ENCODE results near the gene AHCTF1.

AHCTF1 gene

GRCh38 chr1:246931549-246932365, at the start of gene AHCTF1:
Gene AHCTF1, minus strand, starts transcription at chr1:246931948. Its CDS starts 13,578 bp downstream, at chr1:246918370.
- DNase-seq, result peak; percentile 91

GRCh38 chr1:246978785-246979184, 47.0 kb upstream of the AHCTF1 start:
- DNase-seq, result no peak

DNA sequence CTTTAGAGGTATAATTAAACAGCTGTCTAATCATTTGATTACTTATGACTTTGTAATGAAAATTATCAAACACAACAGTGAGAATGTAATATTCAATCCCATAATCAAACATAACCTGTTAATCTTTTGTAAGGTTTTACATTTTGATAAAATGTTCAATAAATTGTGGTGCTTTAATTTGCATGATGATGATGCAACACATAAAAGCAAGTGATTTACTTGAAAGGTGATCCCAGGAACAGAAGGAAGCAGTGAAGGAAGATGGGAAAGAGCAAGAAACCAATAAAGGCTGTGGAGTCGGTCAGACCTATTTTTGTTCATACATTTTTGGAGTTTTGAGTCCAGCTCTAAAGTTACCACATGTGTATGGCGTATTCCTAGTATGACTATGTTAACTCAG, 46.5 kb upstream of the AHCTF1 start:
- no peak for DNase-seq

GRCh38 chr1:246971969-246972368, 40.2 kb upstream of the AHCTF1 start:
- no peak for DNase-seq

DNA sequence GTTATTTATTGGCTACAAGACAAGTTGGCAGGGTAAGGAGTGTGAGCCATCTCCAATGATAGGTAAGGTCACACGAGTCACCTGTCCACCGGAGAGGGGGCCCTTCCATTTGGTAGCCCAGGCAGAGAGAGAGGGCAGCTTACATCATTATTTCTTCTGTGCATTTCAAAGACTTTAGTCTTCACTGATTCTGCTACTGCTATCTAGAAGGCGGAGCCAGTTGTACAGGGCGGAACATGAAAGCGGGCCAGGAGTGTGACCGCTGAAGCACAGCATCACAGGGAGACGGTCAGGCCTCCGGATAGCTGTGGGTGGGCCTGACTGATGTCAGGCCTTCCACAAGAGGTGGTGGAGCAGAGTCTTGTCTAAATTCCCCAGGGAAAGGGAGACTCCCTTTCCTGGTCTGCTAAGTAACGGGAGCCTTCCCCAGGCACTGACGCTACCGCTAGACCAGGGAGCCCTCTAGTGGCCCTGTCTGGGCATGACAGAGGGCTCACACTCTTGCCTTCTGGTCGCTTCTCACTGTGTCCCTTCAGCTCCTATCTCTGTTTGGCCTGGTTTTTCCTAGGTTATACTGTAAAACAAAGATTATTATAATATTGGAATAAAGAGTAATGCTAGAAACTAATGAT, 39.5 kb upstream of the AHCTF1 start:
- DNase-seq, result no peak

GRCh38 chr1:246969621-246970020, 37.9 kb upstream of the AHCTF1 start:
- DNase-seq, result no peak

DNA sequence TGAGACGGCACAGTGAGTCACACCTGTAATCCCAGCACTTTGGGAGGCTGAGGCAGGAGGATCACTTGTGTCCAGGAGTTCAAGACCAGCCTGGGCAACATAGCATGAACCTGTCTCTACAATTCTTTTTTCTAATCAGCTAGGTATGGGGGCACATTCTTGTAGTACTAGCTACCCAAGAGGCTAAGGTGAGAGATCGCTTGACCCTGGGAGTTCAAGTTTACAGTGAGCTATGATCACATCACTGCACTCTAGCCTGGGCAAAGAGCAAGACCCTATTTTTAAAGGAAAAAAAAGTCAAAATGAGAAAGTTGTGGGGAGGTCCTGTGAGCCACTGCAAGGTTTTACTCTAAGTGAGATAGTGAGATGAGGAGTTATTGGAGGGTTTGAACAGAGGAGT, 34.8 kb upstream of the AHCTF1 start:
- DNase-seq, result no peak

- no peak for DNase-seq
Measured at GRCh38 chr1:246959944-246960693, 28.4 kb upstream of the AHCTF1 start.

- no peak for DNase-seq
Measured at GRCh38 chr1:246954126-246954525, 22.4 kb upstream of the AHCTF1 start.

DNA sequence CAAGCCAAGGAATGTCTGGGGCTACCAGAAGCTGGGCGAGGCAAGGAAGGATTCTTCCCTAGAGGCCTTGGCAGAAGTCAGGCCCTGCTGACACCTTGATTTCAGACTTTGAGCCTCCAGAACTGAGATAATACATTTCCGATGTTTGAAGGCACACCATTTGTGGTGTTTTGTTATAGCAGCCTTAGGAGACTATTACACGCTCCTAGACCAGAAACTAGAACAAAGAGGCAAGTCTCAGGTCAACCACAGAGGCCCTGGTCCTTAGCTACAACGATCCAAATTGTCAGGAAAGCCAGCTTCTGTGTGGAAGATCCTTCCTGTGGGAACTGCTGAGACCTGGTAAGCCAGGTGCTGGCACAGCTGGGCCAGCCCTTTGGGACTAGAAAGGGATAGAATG, 19.7 kb upstream of the AHCTF1 start:
- no peak for DNase-seq

DNA sequence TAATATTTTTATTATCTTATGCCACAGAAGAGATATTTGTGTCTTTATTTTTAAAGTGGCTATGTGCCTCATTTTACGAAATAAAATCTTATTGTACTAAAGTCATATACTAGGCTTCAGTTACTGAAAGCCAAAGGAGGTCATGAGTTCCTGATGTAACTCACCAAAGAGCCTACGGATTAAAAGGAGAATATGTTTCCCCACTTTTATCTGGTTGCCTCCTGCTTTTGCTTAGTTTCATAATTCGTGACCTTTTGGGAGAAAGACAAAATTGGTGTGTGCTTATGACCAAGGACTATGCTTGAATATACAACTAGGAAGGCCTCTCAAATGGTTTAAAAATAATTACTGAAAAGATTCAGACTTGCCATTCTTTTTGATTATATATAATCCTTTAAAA, 18.2 kb upstream of the AHCTF1 start:
- no peak for DNase-seq

- no peak for DNase-seq
Measured at GRCh38 chr1:246947255-246947654, 15.5 kb upstream of the AHCTF1 start.

GRCh38 chr1:246946366-246946765, 14.6 kb upstream of the AHCTF1 start:
- no peak for DNase-seq

DNA sequence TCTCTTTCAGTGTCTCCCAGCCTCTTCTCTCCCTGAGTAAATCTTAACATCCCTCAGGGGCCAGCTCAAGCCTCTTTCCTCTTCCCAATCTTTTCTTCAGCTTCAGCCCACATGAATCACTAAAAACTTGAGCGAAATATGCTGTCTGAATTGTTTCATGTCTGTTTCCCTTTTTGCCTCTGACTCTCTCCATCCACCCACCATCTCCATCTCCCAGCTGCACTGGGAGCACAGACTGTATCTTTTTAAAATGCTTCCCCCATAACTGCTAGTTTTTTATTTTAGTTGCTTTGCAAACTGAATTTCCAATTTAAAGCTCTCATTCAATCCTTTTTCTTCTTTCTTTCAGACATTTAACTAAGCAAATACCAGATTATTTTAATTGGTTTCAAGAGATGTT, 3.0 kb upstream of the AHCTF1 start:
- no peak for DNase-seq

- no peak for DNase-seq
Measured at GRCh38 chr1:246933893-246934292, 2.1 kb upstream of the AHCTF1 start.

- no peak for DNase-seq
Measured at GRCh38 chr1:246932366-246932700, 585 bp upstream of the AHCTF1 start.

- DNase-seq, result no peak
Measured at GRCh38 chr1:246930830-246931548, 759 bp downstream of the AHCTF1 start.

DNA sequence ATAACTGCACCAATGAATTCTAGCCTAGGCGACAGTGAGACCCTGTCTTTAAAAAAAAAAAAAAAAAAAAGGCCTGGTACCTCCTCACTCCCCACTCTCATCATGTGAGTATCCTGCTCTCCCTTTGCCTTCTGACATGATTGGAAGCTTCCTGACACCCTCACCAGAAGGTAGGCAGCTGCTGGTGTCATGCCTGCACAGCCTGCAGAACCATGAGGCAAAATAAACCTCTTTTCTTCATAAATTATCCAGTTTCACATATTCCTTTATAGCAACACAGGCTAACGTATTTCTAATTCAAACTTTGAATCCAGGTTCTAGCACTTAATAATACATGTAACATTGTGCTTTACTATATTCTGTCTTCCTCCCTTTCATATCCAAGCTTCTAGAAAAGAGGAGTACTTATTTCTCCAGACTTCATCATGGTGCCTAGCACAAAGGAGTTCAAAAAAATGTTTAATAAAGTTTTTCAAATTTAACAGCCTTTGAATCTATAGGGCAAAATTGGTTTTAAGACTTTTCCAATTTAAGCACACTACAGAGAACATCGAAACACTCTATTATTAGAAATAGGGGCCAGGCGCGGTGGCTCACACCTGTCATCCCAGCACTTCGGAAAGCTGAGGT, 5.6 kb downstream of the AHCTF1 start:
- no peak for DNase-seq

DNA sequence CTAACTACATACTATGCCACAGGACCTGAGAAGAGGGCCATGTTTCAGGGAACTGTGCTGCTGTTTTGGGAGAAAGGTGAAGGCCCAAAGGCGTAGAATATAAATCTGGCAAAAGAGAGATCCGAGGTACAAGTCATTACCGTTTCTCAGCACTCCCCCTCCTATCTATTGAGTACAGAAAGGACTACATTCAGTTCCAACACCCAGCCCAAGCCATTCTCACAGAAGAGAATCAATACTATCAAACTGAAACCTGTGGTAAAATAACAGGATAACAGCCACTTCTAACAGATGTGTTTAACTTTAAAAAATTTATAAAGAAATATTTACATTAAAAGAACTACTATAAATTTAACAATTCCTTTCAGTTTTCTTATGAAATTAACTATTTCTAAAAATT, 7.8 kb downstream of the AHCTF1 start:
- no peak for DNase-seq

DNA sequence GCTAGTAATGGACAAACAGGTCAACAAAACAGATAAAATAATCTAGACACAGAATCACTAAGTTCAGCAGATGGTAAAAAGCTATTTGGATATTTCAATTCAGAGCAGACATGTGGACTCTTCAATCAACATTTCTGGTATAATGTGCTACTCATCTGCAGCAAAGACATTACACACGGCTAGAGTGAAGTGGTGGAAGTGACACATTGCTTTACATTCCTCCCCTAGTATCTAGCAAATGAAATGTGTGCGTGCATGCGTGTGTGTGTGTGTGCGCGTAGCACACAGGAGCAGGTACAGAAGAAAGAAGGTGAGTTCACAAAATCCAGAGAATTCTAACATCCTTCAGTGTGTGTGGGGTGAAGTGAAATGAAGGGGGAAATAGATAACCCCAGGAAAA, 8.3 kb downstream of the AHCTF1 start:
- no peak for DNase-seq

DNA sequence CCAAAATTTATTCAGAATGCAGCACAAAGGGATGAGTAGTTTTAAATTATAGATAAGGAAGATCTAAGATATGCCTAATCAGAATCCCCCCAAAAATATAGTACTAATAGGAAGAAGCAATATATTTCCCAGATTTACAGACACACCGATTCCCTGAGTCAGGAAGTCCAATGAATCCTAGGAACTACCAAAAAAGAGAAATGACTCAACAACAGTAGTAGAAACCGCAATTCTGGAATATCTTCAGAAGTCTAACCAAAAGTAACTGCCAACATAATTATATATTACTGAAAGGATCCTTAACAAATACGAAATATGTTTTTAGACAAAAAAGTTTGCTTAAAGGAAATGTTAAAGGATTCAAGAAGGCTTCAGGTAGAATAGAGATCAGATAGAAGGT, 10.3 kb downstream of the AHCTF1 start:
- no peak for DNase-seq

- DNase-seq, result no peak
Measured at GRCh38 chr1:246919902-246920301, 11.8 kb downstream of the AHCTF1 start.
